NCI-H1048 (cell line): ENCODE data around the gene PPARA.
"Not testable (repeated sequence)": the region's sequence is repeated elsewhere in the genome, so short reads cannot be mapped to it uniquely, and the experiment has no call there.

Source experiments
- DNase-seq: peaks from one replicate; lab custom pipeline; 2025; lab: John Stamatoyannopoulos, UW

The PPARA gene

GRCh38 chr22:46245511-46245910 is 95.2 kb downstream of the PPARA start:
- DNase-seq: no peak

GRCh38 chr22:46246178-46246577 is 95.9 kb downstream of the PPARA start:
- DNase-seq: no peak

GRCh38 chr22:46247443-46247975 is 97.2 kb downstream of the PPARA start:
- DNase-seq: no peak

- DNase-seq: peak; percentile 71
Observed at GRCh38 chr22:46250035-46250782, 99.9 kb downstream of the PPARA start, which contains the start of gene CDPF1. Gene CDPF1, minus strand, starts transcription at chr22:46250293. Its CDS starts 2,009 bp downstream, at chr22:46248284.

- no peak for DNase-seq
Observed at GRCh38 chr22:46250783-46251125, 100.4 kb downstream of the PPARA start.

- no peak for DNase-seq
Observed at GRCh38 chr22:46251266-46251665, 100.9 kb downstream of the PPARA start.

- DNase-seq: no peak
Observed at GRCh38 chr22:46251816-46252380, 101.6 kb downstream of the PPARA start.

GRCh38 chr22:46256358-46256958 is 106.1 kb downstream of the PPARA start:
- no peak for DNase-seq

- DNase-seq: no peak
Observed at GRCh38 chr22:46259374-46259773, 109.0 kb downstream of the PPARA start.

GRCh38 chr22:46260038-46260437 is 109.7 kb downstream of the PPARA start:
- DNase-seq: no peak

GRCh38 chr22:46262449-46263215 is 112.3 kb downstream of the PPARA start:
- no peak for DNase-seq

GRCh38 chr22:46263216-46263590 is 112.9 kb downstream of the PPARA start, which contains the start of gene PKDREJ:
Gene PKDREJ, minus strand, starts transcription at chr22:46263343. Its CDS starts 21 bp downstream, at chr22:46263322.
- DNase-seq: no peak

- not testable (repeated sequence) for DNase-seq
Observed at GRCh38 chr22:46264520-46264919, 114.2 kb downstream of the PPARA start.

GRCh38 chr22:46265627-46266026 is 115.3 kb downstream of the PPARA start:
- not testable (repeated sequence) for DNase-seq

- no peak for DNase-seq
Observed at GRCh38 chr22:46267431-46268279, 117.3 kb downstream of the PPARA start, which contains the start of gene TTC38. Gene TTC38, plus strand, starts transcription at chr22:46268008. Its CDS starts 32 bp downstream, at chr22:46268040.

GRCh38 chr22:46269564-46269963 is 119.2 kb downstream of the PPARA start:
- no peak for DNase-seq

GRCh38 chr22:46272196-46272595 is 121.9 kb downstream of the PPARA start:
- DNase-seq: no peak

- DNase-seq: no peak
Observed at GRCh38 chr22:46272762-46273431, 122.6 kb downstream of the PPARA start.

GRCh38 chr22:46273432-46274148 is 123.3 kb downstream of the PPARA start:
- no peak for DNase-seq

GRCh38 chr22:46274381-46274780 is 124.1 kb downstream of the PPARA start:
- DNase-seq: no peak
